Frontal cortex (tissue), 4 donors: ENCODE results near the gene HOXD4. TPM values are rescaled to one million over a fixed set of nuclear protein-coding genes. Genes with fewer than 3 reads are reported as not detected.

Source experiments
- DNase-seq, 2 donors: peaks; one replicate each; pipeline ENCODE4 v3.0.0; 2012; ENCODE audit warnings: low spot score in 2 of 2
- FAIRE-seq: peaks from 2 replicates; lab custom pipeline; 2012; peaks lifted over from hg19 to GRCh38; lab: Jason Lieb, UNC
- total RNA-seq: library from RNA; depleted of rRNA; stranded (reverse); fragments of >200 nt; gene quantifications from one replicate; pipeline ENCODE4 v1.2.3, GENCODE V29; 2014
- donor health status: control.
- donor health status: control.
- donor health status: control.

HOXD4 gene
- total RNA-seq, 1 donor from 2014 or later: not detected

DNA sequence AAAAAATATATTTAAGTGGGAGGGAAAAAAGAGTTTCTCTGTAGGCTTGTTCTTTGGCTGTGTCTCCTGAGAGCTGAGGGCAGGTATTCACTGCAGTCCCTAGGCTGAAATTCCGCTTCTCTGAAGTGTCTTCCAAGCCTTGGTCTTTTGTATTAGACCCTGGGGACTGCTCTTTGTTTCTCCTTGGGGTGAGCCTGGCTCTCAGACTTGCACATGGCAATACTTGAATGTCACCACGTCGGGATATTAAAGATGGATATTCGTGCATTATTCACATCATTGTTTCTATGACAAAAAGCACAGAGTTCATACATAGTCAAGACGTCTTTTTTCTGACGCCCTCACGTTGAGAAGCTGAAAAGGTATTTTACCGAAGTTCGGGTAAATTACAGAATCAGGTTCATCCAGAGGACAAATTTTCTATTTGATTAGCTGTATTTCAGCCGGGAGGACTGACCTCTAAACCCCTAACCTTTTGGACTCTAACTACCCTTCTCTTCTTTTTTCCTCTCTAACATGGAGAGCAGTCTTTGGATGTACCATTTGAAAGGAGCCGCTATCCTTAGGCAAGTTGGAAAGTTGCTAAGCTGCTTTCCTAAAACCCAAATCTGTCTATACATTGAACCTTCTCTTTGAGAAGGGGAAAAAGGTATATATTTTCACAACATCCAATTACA, 3.4 kb downstream of the HOXD4 start:
- FAIRE-seq: no peak
- DNase-seq: no peak

DNA sequence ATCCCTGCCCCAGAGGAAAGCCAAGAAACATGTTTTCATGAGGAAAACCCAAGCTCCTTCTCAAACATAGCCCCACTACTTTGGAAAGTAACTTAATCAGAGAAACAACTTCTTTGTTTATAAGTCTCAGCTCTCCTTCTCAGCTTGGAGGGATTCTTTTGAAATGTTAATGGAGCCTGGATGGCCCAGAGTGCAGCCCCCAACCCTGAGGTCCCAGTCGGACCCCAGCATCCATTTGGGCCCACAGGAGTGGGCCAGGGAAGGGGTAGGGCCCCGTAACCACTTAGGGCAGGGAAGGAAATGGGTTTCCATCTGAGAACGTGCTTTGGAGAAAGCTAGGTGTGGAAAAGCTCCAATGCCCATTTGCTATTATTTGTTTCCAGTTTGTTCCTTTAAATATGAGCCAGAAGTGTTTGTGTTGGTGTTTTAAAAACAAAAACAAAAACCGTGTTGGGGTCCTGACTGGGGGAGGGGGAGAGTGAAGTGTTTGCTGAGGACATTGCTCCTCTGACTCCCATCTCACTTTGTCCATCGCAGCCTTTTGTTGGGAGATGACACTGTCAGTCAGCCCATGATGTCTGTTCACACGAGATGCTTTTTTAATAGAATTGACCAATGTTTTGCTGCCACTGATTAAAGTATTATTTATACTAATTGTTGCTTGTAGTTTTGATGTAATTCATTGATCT, 4.2 kb downstream of the HOXD4 start:
- no peak for DNase-seq

DNA sequence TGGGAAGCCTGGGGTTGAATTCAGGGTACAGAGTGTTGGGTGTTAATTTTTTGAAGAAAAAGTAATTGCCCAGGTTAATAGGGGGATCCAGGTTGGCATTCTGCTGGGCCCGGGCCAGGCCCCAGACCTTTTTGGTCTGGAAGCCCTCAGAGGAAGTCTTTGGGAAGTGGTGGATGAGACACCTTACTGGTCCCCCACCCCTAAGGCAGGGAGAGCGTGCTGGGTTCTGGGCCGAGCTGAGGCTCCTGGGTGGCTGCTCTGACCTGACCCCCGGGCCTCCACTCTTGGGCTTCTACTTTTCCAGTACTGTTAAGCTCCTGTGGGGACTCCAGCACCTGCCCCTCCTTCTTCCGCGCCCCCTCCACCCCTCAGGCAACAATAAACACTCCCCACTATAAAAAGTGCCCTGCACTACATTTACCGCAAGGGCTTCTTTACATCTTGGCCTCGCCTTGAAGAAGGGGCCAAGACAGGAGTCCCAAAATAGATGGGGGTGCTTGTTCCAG, 5.0 kb downstream of the HOXD4 start:
- DNase-seq (no peak), FAIRE-seq (no peak)

More for the DNA sequence above, 4.2 kb downstream of the HOXD4 start:
- no peak for FAIRE-seq

DNA sequence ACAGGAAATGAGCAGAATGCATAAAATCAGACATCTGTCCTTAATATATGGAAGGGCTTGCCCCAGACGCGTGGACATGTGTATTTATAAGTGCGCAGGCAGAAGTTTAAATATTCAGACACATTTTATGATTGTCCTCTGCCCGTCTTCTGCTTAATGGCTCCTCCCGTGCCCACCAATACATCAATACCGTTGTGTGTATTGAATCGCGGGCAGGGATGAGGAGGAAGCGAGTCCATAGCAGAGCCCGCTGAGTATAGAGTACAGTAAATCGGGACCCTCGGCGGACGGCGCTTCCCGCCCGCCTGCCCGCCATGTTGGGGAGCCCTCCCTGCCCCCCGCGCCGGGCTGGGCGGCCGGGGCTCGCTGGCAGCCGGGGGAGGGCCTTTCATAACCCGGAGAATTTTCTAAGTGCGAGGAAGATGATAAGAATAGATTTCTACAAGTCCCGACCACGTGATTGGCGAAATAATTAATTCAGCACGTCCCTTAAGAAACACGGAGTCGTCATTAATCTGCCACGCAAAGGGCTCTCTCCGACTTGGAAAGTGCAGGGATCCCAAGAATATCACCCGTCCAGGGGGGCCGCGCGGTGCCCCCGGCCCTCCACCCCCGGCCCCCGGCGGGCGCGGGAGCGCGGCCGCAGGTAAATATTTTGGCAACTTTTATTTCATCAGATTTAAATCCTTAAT, 5.6 kb downstream of the HOXD4 start, which contains the start of gene HOXD3:
Gene HOXD3 (plus strand): TSS at position 501 of the 692 bp plus-strand sequence. CDS start 11,808 bp downstream, outside the sequence.
- DNase-seq: no peak
- no peak for FAIRE-seq

DNA sequence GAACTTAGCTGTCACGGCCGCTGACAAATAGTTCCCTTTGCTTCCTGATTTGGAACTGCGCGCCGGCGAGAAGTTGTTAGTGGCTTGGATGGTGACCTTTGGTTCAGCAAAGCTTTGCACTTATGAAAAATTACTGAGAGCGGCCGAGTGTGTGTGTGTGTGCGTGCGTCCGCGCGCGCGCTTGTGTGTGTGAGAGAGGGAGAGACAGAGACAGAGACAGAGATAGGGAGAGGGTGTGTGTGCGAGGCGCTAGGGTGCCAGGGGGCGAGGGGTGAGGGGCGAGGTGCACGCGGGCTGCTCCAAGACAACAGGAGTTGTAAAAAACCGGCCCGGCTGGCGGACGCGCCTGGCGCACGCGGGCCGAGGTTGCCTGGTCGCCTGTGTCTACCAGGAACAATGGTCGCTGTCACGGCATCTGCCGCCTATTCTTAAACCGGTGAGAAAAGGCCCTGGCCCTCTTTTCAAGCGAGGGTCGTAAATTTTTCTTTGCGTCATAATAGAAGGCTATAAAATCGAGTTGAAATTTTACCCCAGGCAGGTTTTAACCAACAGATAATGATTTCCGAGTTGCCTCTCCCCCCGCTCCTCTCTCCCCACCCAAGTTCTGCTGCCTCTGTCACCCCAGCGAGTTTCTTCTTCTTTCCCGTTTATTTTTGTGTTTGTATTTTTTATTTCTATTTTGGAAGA, 6.3 kb downstream of the HOXD4 start:
- DNase-seq: no peak
- FAIRE-seq: no peak

DNA sequence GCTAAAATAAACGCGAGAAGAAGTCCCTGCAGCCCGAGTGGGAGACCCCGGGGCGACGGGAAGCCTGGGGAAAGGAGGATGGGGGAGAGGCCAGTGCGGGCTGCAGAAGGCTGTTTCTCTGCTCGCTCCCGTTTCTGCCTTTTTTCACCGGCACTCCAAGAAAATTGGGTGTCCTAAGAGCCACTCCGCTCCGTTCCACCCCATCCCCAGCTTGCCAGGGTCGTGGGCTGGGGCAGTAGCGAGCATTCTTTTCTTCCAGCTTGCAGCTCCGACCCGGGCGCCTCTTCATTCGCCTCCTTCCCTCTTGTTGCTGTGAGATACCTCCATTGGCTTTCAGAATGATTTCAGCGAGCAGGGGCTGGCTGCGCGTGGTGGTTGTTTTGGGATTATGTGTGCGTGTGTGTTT, 6.8 kb downstream of the HOXD4 start:
- FAIRE-seq (no peak), DNase-seq (no peak)

DNA sequence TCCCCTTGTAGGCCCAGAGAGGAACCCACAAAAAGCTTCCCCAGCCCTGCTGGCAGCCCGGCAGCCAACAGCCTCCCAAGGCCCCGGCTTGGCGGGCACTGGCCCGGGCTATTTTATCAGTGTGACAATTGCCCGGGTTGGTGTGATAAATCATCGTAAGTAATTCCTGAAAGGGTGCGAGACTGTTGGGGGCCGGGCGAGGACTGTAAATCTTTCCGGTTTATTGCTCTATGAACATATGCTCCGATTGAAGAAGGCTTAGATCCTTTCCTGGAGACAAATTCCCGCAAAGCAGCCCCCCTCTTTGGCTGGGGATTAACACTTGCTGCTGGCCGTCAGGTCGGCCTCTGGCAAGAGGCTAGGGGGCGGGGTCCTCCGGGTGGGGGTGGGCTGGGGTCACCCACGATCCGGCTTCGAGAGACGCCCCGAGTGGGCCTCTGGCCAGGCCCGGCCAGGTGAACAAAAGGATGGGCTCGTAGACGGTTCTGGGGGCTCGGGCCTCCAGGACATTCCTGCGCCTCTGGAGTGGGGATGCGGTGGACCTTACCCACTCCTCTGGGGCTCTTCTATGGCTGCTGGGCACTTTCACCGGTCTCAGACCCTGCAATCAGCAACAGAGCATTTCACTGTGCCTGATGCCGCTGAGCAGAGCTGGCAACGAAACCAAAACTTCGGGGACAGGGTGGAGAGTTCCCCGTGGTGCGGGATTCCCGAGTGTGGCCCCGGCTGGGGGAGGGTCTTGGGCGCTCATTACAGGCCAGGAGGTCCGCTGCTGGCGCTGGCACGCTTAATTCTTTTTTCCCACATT, 7.7 kb downstream of the HOXD4 start:
- no peak for DNase-seq
- no peak for FAIRE-seq

DNA sequence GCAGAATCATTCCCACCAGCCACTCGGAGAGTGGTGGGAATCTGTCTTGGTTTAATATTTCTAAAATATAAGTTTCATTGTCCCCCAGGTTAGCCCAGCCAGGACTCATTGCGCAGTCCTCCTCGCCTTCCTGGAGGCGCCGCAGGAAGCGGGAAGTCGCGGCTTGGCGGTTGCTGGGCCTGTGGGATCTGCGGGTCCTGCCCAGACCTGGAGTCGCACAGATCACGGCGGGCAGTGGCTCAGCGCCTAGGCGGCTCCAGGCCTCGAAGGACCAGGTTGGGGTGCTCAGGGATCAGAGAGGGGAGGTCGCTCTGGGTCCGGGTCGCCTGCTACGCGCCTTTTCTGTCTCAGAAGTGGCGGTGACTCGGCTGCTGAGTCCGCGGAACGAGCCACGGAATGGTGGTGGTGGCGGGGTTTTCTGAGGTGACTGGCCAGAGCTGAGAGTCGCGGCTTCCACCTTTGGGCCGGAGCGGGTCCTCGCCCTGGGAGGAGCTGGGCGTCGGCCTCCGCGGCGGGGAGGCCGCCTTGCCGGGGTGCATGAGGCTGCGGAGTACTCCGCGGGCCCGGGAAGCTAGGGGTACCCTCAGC, 8.4 kb downstream of the HOXD4 start:
- DNase-seq: no peak
- FAIRE-seq: no peak

DNA sequence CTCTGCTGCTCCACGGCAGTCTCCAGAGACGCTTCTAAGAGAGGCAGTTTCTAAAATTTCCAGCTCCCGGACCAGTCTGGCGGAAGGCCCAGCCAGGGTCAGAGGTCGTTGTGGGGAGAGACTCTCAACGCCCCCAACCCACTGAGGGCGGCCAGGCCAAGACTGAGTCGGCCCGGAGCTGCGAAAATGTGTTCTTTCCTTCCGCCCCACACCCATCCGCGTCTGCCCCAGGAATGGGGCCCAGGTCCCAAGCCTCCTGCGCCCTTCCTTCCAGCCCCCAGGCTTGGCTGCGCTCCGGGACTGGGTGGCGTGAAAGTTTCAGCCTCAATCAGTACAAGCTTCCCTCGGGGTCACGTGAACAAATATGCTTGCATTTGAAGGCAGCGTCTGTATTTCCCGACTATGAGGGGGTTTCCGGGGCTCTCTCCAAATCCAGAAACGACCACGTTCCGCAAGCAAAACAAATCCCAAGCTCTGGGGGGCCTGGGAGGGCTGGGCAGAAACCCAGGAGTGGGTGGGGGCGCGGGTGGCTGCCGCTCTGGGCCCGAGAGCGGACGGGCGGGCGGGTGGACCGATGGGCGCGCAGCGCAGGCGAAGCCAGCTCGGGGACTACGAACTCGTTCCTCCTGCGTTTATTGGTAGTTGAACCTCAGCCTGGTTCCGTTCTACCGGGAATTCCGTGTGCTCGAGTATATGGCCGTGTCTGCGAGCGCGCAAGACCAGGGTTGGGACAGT, 9.1 kb downstream of the HOXD4 start:
- DNase-seq (no peak), FAIRE-seq (no peak)

DNA sequence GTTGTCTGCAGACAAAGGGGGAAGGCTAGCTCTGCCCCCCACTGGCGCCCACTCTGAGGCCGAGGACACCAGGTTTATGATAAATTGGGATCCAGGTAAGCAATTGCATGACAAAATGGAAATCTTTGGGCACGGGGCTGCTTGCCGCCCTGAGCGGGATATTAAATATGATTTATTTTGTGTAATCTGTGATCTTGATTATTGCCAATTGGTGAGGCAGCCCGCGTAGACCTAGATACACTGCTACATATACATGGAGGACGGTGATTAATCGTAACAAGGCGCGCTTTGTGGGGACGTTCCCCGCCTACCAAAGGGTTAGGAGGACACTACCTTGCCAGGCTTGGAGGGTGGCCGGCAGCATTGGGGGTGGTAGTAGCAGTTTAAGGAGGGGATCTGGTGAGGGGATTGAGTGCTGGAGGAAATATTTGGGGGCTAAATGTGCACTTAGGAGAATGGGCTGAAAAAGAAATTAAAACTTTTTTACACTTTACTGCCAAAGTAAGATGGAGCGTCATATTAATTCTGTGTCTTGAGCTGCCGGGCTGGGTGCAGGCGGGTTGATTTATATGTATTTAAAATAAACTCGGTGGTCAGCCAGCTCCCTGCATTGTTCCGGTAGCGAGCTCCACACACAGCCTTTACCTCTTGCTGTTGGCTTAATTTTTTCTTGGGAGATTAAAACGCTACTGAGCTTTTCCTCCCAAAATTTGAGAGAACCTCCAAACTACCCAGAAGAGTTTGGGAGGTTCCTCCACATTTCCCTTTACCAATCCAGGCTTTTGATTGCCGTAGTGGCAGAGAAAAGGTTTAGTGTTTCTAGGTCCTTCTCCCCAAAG, 9.9 kb downstream of the HOXD4 start:
- DNase-seq (no peak), FAIRE-seq (no peak)

DNA sequence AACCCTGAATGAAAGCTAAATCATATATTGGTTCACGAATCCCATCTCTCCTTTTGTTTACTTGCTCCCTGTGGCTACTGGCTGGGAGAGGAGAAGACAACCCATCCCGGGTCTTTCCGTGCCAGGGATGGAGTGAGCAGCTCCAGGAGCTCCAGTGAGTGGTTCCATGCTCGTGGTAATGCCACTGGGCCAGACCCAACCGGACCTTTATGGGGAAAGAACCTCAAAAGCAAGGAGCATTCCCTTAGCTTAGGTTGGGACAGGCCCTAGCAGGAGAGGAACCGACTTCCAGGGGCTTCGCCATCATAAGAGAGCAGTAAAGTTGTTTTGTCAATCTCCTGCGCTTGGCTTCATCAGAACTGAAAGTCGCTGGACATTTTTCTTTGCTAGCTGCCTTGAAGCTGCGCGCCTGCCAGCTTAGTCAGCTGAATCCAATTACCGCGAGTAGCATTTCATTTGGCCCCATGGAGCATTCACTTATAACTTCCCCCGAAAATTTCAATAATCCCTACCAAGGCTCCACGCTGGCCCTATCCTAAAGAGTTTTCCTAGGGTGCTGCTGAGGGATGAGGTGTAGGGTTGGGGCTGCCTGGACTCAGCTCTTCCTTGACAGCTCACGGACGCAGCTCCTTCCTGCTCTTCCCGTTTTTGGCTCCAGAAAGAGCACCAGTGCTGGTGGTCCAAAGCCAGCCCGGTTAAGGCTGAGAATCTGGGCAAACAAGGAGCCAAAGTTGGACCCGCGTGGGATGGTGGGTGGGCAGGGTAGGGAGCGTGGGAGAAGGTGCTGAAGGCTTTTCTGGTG, 10.7 kb downstream of the HOXD4 start:
- no peak for FAIRE-seq

DNA sequence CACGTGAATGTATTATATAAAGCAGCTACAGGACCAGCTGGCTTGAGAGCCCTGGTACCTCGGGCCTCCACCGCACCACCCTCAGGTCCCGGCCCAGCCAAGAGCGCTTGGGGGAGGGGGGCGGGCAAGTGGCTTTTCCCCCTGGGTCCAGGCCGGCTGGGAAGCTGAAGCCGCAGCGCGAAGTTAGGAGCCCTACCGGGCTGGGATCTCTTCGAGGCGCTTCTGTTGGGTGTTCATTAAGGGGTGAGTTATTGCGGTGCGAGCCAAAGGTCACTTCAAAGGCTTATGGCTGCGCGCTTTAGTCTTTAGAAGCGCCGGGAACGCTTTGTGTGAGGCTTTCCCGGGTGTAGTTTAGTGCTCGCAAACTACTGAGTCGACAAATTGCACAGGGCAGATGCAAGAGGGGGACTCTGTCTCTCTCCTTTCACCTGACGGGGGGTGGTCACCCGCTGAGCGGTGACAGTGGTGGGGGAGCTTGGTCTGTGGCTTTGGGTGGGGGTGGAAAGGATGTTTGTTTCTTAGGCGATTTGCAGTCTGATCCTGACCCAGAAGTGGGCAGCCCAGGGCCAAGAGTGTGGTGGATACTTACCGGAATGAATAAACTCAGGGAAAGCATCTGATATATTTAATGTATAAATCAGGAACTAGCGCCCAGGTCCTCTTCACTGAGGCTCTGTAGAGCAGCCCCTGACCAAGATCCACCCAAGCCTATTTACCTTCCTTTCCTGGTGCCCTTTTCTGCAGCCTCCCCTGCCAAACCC, 11.7 kb downstream of the HOXD4 start:
- FAIRE-seq (no peak), DNase-seq (no peak)

More for the DNA sequence above, 10.7 kb downstream of the HOXD4 start:
- DNase-seq: no peak

DNA sequence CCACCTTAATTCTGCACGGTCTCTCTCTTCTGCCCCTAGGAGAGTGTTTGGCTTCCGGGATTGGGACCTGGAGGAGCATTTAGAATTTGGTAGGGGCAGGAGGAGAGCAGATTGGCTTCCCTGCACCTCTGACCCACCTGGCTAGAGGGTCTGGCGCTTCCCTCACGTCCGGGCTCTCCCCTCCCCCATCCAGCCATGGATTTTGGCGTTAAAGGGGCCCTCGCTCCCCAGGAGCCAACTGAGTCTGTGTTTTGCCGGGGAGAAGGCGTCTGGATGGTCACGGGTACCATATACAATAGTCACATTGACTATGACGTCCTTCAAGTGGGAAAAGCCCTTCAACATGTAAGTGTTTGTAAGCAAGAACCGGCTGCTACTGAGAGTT, 12.3 kb downstream of the HOXD4 start:
- no peak for DNase-seq
- no peak for FAIRE-seq

DNA sequence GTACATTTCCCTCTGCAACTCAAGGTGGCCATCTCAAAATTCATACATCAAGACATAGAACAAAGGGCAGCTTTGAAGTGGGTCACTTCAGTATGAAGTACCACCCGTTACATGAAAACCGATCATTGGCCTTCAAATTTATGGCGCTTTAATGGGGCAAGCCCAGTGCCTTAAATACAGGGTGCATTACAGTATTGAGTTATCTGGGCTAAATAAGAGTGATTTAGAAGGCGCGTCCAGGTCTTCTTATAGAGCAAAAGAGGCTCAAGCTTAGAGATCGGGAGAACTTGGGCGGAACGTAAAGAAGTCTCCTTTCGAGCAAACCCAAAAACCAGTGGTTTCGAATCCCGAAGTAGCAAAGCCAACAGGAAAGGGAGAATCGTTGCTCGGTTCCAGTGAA, 12.9 kb downstream of the HOXD4 start:
- no peak for FAIRE-seq
- no peak for DNase-seq

DNA sequence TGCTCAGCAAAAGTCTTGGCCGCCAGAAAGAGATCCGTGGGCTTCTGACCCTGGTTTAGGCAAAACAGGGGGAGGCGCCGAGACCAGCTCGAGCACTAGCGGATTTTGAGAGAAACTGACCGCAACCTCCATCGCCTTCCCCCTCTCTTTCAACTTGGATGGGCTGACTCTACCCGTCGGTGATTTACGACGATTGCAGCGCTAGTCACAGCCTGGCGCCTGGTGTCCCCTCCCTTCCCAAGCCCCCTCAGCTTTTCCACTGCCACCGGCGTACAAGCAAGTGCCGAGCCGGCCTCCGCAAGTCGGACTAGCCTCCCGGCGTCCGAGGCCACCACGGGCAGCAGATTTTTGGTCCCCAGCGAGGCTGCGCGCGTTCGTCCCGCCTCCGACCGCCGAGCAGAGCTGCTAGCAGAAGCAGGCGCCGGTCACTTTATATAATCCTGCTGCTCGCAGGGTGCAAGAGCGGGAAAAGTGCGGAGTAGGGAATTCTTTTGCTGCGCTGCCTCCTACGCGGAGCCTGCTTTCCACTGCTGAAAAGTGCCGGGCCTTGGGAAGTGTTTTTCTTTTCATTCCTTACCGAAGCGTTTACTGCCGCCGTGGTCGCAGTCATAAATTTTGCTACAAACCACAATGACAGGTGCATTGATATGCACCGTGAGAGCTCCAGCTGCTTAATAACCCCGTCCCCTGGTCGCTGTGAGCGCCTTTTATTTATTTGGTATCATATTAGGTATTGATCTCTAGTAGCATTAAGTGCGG, 13.4 kb downstream of the HOXD4 start:
- FAIRE-seq (no peak), DNase-seq (no peak)
